SK-N-MC (cell line): Measurements from ENCODE around the gene UBE3B.

Experiments used
- EZH2 ChIP-seq: fragments of 200-600 bp; sonication (generic); IDR thresholded peaks from one replicate; pipeline ENCODE4 v1.6.1; 2017; ENCODE audit warnings: antibody characterized with exemption
- FOXP2 ChIP-seq: optimal IDR thresholded peaks from 2 replicates; pipeline ENCODE3; 2011; ENCODE audit warnings: mild to moderate bottlenecking, moderate library complexity; ENCODE audit not compliant: insufficient read depth; ENCODE audit errors: extremely low read length, control extremely low read depth
- POLR2AphosphoS5 ChIP-seq: IDR thresholded peaks from 2 replicates; pipeline ENCODE4 v1.6.1; 2012; ENCODE audit warnings: mild to moderate bottlenecking, low read depth, low read length, borderline replicate concordance

- no peak for TF ChIP-seq EZH2
- no peak for TF ChIP-seq POLR2AphosphoS5
- TF ChIP-seq FOXP2: no peak
Observed at GRCh38 chr12:109448272-109448671, 29.2 kb upstream of the UBE3B start.
